PC-9 (cell line): ENCODE measurements around the gene HOMER2. TPM values are rescaled to one million over a fixed set of nuclear protein-coding genes. Genes with fewer than 3 reads are reported as not detected.

ENCODE experiments used
- BruUV-seq: library from RNA; stranded (reverse); fragments of 400-500 nt; replicated peaks from 2 replicates; lab custom pipeline; 2021; lab: Mats Ljungman, UMichigan
- CTCF ChIA-PET: fragments of 300-600 bp; sonication (Branson Sonifier 250); formaldehyde crosslinking; loops from one replicate; lab custom pipeline; 2022; ENCODE audit warnings: antibody characterized with exemption; lab: Charles Lee
- POLR2A ChIA-PET: fragments of 300-600 bp; sonication (Branson Sonifier 250); formaldehyde crosslinking; loops from one replicate; lab custom pipeline; 2022; ENCODE audit warnings: antibody characterized with exemption; ENCODE audit not compliant: unreplicated experiment; lab: Charles Lee
- DNase-seq, 2 experiments: peaks; one replicate each; pipeline versions ENCODE4 v3.0.0 to v3.0.0-alpha.2; 2015 to 2022; ENCODE audit warnings: mixed read lengths in 1 of 2
- H2AFZ ChIP-seq: fragments of 200-600 bp; sonication (generic); 2 replicates; pipeline ENCODE4 v1.8.1; 2017; ENCODE audit warnings: antibody characterized with exemption
- H3F3A ChIP-seq: fragments of 200-600 bp; sonication (generic); 2 replicates; pipeline ENCODE4 v1.8.1; 2017; ENCODE audit warnings: antibody characterized with exemption, mild to moderate bottlenecking, low read depth; ENCODE audit not compliant: insufficient read depth
- H3K27ac ChIP-seq: fragments of 200-600 bp; sonication (generic); 2 replicates; pipeline ENCODE4 v1.6.1; 2016; ENCODE audit warnings: mixed run types
- H3K27me3 ChIP-seq: fragments of 200-600 bp; sonication (generic); 2 replicates; pipeline ENCODE4 v1.6.1; 2016; ENCODE audit warnings: low read depth, mixed run types; ENCODE audit not compliant: insufficient read depth
- H3K36me3 ChIP-seq: fragments of 200-600 bp; sonication (generic); 2 replicates; pipeline ENCODE4 v1.6.1; 2016; ENCODE audit warnings: low read depth, mixed run types
- H3K4me1 ChIP-seq: fragments of 200-600 bp; sonication (generic); replicated peaks from 2 replicates; pipeline ENCODE4 v1.6.1; 2016; ENCODE audit warnings: mixed run types; ENCODE audit not compliant: insufficient read depth
- H3K4me2 ChIP-seq: fragments of 200-600 bp; sonication (generic); 2 replicates; pipeline ENCODE4 v1.6.1; 2017; ENCODE audit warnings: mixed run types
- H3K4me3 ChIP-seq: fragments of 200-600 bp; sonication (generic); 2 replicates; pipeline ENCODE4 v1.6.1; 2016; ENCODE audit warnings: mixed run types
- H3K79me2 ChIP-seq: fragments of 200-600 bp; sonication (generic); 2 replicates; pipeline ENCODE4 v1.6.1; 2017; ENCODE audit warnings: low read depth, mixed run types
- H3K9me2 ChIP-seq: fragments of 200-600 bp; sonication (generic); 2 replicates; pipeline ENCODE4 v1.8.1; 2017; ENCODE audit warnings: mild to moderate bottlenecking; ENCODE audit not compliant: insufficient read depth
- H3K9me3 ChIP-seq: fragments of 200-600 bp; sonication (generic); 2 replicates; pipeline ENCODE4 v1.8.1; 2016; ENCODE audit warnings: low read depth; ENCODE audit not compliant: insufficient read depth
- H4K20me1 ChIP-seq: fragments of 200-600 bp; sonication (generic); 2 replicates; pipeline ENCODE4 v1.8.1; 2017; ENCODE audit not compliant: insufficient read depth
- CTCF ChIP-seq: fragments of 200-600 bp; sonication (generic); conservative IDR thresholded peaks from 2 replicates; pipeline ENCODE4 v1.6.1; 2017; ENCODE audit warnings: mixed run types, antibody characterized with exemption, mild to moderate bottlenecking, moderate library complexity
- EZH2 ChIP-seq: fragments of 200-600 bp; sonication (generic); IDR thresholded peaks from 2 replicates; pipeline ENCODE4 v1.8.0; 2017; ENCODE audit warnings: antibody characterized with exemption, low read depth
- intact Hi-C: fragments of 100-400 bp; cut with micrococcal nuclease; formaldehyde crosslinking; loops from one replicate; pipeline ENCODE4 v1.10.0; 2022; ENCODE audit not compliant: unreplicated experiment
- total RNA-seq: library from RNA; stranded (reverse); gene quantifications from 2 replicates; pipeline ENCODE4 v1.2.3, GENCODE V29; 2021

HOMER2 gene
- total RNA-seq, 1 experiment from 2014 or later: 15.1 TPM

DNA sequence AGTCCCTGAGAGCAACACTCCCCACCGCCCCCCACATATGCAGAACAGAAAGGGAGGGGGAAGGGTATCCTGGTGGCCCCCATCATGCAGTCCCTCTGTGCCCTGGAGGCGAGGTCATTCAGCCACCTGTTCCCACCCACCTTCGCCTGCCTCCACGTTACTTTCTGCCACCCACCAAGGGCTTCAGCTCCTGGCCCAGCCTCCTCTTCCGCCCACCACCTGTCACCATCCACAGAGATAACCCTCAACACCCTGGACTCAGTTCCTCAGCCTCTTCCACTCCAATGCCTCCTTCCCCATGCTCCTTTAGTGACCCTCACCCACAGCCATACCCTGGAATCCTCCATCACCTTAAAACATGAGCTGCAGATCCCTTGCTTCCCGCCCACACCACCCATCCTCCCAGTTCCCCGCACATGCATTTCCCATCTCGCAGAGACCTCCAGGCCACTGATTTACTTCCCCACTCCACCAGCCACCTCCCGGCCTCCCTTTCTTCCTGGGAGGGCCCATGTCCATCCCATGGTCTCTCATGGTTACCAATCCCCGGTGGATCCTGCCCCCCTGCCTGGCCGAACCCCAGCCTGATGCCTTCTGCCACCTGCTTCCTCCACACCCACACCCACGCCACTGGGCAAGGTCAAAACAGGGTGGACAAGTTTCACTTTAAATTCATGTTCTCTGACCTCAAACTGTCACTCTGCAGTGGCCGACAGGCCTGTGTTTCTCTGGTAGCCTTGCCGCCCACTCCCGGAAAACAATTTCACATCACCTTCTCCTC is 18.2 kb downstream of the HOMER2 start:
- no peaks in the 10 kb centered on the region for H3K4me1 ChIP-seq
- POLR2A ChIA-PET: no interaction called here
- CTCF ChIA-PET: no interaction called here
- no peaks in the 10 kb centered on the region for H3K79me2 ChIP-seq
- no peaks in the 10 kb centered on the region for H3K36me3 ChIP-seq
- DNase-seq: no peak
- H3K9me3 ChIP-seq: no peaks in the 10 kb centered on the region
- H4K20me1 ChIP-seq: no peaks in the 10 kb centered on the region
- no peak overlapping the region for H2AFZ ChIP-seq
- no peaks in the 10 kb centered on the region for H3F3A ChIP-seq
- H3K27me3 ChIP-seq: peaks cover 9% of the 10 kb centered on the region; the same call in 1 of the 2 replicates
- no peak overlapping the region for H3K27ac ChIP-seq
- intact Hi-C loops: no loop called here
- no peak overlapping the region for H3K4me2 ChIP-seq
- H3K4me3 ChIP-seq: no peak overlapping the region
- TF ChIP-seq EZH2 (no peak), CTCF (no peak)
- BruUV-seq: no TSS peak
- no peaks in the 10 kb centered on the region for H3K9me2 ChIP-seq

DNA sequence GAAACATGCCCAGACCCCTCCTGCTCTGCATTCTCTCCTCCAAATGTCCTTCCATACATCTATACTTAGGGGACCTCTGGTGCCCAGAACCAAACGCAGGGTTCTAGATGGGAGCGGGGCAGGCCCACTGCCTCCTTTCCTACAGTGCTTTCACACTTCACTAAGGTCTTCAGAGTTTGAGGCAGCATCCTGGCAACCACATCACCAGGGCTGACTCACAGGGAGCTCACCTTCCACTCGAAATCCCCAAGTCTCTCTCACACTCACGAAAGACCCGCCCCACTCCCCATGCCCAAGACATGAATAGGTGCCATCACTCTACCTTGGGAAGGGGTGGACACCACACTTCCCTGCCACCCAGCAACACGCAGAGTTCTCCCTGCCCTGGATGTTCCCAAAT is 18.9 kb downstream of the HOMER2 start:
- TF ChIP-seq EZH2: no peak
- no peak for TF ChIP-seq CTCF

DNA sequence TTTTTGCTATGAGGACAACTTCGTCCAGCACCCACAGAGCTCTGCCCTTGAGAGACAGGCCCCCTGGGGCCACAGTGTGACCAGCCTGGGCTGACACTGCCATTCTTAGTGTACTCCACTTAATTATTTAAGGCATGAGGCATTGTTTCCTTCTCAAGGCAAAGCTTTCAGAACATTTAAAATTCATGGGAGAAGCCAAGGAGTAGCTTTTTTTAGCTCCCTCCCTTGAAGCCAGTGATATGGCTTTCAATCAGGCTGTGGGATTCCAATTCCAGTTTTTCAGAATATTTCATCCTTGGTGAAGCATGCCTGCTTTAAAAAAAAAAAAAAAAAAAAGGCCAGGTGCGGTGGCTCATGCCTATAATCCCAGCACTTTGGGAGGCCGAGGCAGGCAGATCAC is 21.3 kb downstream of the HOMER2 start:
- H3K9me3 ChIP-seq: no peaks in the 10 kb centered on the region
- CTCF ChIA-PET: no interaction called here

More for the DNA sequence above, 18.9 kb downstream of the HOMER2 start:
- H3K27ac ChIP-seq: no peak overlapping the region
- no peaks in the 10 kb centered on the region for H3K4me1 ChIP-seq
- POLR2A ChIA-PET: no interaction called here
- H3K4me2 ChIP-seq: no peak overlapping the region
- CTCF ChIA-PET: no interaction called here
- H3K79me2 ChIP-seq: no peaks in the 10 kb centered on the region
- no TSS peak for BruUV-seq
- H3K27me3 ChIP-seq: peaks cover 3% of the 10 kb centered on the region; the same call in 1 of the 2 replicates
- no peak overlapping the region for H3K4me3 ChIP-seq
- H3K9me3 ChIP-seq: no peaks in the 10 kb centered on the region
- no peak overlapping the region for H2AFZ ChIP-seq
- H3K36me3 ChIP-seq: no peaks in the 10 kb centered on the region
- DNase-seq: no peak
- intact Hi-C loops: no loop called here
- H4K20me1 ChIP-seq: no peaks in the 10 kb centered on the region
- no peaks in the 10 kb centered on the region for H3F3A ChIP-seq
- no peaks in the 10 kb centered on the region for H3K9me2 ChIP-seq

More for the DNA sequence above, 21.3 kb downstream of the HOMER2 start:
- Histone ChIP-seq H3K27me3 (no peaks in the 10 kb centered on the region), H3K27ac (no peak overlapping the region), H3K36me3 (no peaks in the 10 kb centered on the region), H3K4me2 (no peak overlapping the region), H3K79me2 (no peaks in the 10 kb centered on the region), H3F3A (no peaks in the 10 kb centered on the region), H2AFZ (no peak overlapping the region), H3K9me2 (no peaks in the 10 kb centered on the region), H3K4me1 (no peaks in the 10 kb centered on the region), H3K4me3 (no peak overlapping the region), H4K20me1 (no peaks in the 10 kb centered on the region)
- TF ChIP-seq CTCF (no peak), EZH2 (no peak)
- intact Hi-C loops: no loop called here
- POLR2A ChIA-PET: no interaction called here
- BruUV-seq: no TSS peak
- no peak for DNase-seq
